ENCODE data around the gene GALNT2.

DNA sequence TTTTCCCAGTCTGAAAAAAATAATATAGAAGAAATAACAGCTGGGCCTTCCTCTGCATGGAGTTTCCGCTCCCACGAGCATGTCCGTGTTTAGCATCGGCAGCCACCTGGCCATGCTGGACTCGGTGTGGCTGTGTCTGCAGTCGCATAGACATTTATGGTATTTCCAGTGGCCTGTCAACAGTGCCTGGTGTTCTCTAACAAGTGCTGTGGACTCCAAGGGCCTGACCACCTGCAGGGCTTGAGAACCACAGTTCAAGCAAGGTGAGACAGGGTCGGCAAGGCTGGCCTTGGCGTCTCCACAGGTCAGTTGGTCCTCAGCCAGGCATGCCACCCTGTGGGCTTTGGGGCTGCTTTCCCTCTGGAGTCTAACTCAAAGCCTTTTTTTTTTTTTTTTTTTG, 234.3 kb downstream of the GALNT2 start:
- TF ChIP-seq JUN (IDR thresholded peaks at IDR 0.05) (no peak), PHF8 (IDR thresholded peaks at IDR 0.05; ENCODE audit: borderline replicate concordance, low read depth) (no peak), KDM5A (IDR thresholded peaks at IDR 0.05) (no peak), HMGXB4 (CRISPR knock-in tag; IDR thresholded peaks at IDR 0.05; ENCODE audit: borderline replicate concordance) (no peak), POLR2A (IDR thresholded peaks at IDR 0.05; ENCODE audit: low read length) (no peak), CEBPB (IDR thresholded peaks at IDR 0.05) (no peak), ZFP36 (IDR thresholded peaks at IDR 0.05; ENCODE audit: borderline replicate concordance, partially characterized antibody) (no peak), RAD21 (conservative IDR thresholded peaks at IDR 0.05 in 1 of 2, IDR thresholded peaks at IDR 0.05 in 1 of 2) (no peak), EP300 (IDR thresholded peaks at IDR 0.05) (no peak), ESRRA (IDR thresholded peaks at IDR 0.05; ENCODE audit: borderline replicate concordance, low read length) (no peak)
- TF ChIP-seq, protein P1, sequence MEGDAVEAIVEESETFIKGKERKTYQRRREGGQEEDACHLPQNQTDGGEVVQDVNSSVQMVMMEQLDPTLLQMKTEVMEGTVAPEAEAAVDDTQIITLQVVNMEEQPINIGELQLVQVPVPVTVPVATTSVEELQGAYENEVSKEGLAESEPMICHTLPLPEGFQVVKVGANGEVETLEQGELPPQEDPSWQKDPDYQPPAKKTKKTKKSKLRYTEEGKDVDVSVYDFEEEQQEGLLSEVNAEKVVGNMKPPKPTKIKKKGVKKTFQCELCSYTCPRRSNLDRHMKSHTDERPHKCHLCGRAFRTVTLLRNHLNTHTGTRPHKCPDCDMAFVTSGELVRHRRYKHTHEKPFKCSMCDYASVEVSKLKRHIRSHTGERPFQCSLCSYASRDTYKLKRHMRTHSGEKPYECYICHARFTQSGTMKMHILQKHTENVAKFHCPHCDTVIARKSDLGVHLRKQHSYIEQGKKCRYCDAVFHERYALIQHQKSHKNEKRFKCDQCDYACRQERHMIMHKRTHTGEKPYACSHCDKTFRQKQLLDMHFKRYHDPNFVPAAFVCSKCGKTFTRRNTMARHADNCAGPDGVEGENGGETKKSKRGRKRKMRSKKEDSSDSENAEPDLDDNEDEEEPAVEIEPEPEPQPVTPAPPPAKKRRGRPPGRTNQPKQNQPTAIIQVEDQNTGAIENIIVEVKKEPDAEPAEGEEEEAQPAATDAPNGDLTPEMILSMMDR (IDR thresholded peaks at IDR 0.05): no peak

All from A549 (cell line).